Inflammatory macrophage treated with lipopolysaccharide for 4 hours (primary cell): ENCODE measurements around the gene DNAJB8.

Experiments
- DNase-seq: peaks from one replicate; pipeline ENCODE4 v3.0.0-alpha.2; 2020

DNAJB8 gene

GRCh38 chr3:128493570-128494366 is 27.1 kb upstream of the DNAJB8 start:
- DNase-seq = no peak

DNA sequence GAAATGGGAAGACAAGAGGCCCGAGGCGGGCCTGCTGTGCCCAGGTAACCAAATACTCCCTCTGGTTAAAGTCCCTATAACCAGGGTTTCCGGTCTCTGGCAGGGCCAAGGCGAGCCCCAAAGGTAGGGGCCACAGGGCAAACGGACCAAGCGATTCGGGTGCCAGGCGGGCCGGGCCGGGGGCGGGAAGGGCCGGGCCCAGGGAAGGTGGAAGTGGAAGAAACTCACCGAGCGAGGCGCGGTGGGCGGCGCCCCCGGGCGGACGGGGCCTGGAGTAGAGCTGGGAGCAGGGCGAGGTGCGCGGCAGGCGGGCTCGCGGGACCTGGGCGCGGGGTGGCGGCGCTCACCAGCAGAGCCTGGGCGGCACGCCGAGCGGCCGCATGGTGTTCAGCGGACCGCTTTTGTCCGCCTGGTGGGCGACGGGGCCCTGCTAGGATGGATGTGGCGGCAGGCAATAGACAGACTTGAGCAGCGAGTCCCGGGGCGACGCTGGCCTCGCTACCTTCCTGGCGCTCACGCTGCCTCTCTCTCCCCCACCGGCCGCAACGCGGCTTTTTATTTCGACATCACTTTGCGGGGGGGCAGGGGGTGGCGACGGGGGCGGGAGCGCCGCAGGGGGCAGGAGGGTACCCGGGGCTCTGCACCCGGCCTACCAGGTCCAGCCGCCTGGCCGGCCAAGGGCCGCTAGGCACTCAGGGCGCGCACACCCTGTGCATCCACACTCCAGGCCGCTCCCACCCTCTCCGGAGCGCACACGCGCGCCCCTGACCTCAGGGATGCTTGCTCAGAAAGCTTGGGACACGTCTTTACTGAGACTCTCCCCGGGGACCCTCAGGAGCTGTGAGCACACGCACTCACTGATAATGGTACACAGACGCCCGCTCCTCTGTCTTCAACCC is 26.2 kb upstream of the DNAJB8 start, which contains the start of gene GATA2:
Gene GATA2 (minus strand): TSS at position 531 of the 899 bp plus-strand sequence. CDS start 6,170 bp downstream, outside the sequence.
- DNase-seq = no peak

- DNase-seq = no peak
These were observed 25.4 kb upstream of the DNAJB8 start for GRCh38 chr3:128491941-128492670.

DNA sequence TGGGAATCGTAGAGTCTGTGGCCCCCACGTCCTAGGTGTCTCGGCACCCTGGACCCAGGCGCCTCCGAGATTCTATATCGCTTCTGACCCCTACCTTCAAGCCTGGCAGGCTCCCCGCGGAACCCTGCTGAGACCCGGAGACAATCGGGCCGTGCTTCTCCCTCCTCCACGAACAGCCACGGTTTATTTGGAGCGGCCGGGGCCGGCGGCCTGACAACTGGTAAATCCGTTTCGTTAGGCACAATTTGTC is 24.9 kb upstream of the DNAJB8 start:
- no peak for DNase-seq

DNA sequence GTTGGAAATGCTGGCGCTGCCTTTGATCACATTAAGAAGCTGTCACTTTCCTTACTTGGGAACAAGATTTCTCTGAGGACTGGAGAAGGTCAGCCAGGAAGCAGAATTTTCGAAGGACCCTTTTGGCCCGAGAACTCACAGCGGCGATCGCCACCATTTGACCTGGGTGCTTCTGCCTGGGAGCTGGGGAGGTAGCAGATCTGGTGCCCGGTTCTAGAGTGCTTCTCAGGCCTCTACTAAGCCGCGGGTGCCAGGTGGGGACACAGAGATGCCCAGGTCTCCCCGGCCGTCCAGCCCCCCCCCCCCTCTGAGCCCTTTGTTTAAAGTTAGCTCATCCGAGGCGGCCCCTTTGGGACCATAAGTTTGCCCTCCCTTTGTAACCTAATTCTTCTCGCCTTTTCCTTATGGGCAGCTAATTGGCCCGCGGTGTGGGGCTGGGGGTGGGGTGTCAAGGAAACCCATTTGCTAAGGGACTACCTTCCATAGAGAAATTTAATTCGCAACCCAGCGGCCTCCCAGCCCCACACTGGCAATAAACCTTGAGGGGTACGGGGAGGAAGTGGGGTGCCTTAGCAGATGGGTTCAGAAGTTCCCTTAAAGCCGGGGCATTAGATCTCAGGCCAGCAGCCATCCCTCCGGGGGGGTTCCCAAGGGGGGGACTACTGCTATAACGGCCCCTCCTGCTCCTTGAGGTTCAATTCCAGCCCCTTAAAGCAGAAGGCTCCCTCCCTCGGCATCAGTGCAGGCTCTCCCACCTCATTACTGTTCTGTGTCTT is 24.4 kb upstream of the DNAJB8 start:
- no peak for DNase-seq

DNA sequence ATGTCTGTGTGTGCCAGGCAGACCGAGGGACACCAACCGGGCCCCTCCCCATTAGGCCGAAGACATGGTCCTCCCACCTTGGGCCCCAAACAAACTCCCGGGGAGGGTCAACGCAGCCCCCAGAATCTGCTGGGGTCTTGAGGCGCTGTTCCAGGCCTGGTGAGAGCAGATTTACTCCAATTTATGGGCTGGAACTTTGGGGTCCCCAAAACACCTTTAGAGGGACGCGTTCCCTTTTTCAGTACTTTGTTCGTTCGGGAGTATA is 23.9 kb upstream of the DNAJB8 start:
- no peak for DNase-seq

GRCh38 chr3:128489927-128490649 is 23.4 kb upstream of the DNAJB8 start:
- DNase-seq = peak; percentile 27

DNA sequence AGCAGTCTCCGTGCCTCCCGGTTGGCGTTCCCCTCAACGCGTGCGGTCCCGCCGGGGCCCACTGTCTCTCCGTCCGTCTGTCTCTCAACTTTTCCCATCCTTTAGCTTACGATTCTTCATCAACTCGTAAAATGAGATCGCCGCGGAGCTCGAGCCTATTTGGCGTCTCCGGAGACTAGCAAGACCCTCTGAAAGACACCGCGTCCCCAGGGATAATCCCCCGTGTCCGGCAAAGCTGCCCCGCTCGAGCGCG is 22.9 kb upstream of the DNAJB8 start:
- no peak for DNase-seq

DNA sequence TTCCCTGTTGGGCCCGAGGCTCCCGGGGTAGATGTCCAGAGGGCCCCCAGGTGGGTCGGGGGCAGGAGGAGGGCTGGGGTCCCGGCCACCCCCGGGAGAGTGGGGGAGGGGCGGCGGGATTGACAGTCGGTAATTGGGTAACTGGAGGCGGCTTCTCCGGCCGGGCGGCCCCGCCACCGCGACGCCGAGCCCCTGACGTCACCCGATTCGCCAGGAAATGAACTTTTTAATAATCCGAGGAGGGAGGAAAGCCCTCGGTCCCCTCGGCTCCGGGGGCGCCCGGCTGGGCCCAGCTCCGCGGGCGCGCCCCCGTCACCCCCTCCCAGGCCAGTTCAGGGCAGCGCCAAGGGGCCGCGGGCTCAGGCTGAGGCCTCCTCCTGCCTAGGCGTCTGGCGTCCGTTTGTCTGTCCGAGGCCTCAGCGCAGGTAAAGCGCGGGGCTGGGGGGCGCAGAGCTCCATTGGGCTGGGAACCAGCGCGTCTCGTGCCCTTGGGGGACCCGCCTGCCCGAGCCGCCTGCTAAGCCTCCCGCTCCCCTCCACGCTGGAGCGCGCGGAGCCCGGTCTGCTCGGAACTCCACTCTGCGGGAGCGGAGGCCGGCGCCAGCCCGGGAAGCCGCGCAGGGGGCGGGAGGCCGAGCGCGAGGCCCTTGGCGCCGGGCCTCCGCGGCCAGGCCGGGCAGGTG is 22.4 kb upstream of the DNAJB8 start:
- DNase-seq = peak; percentile 30

- no peak for DNase-seq
These were observed 21.9 kb upstream of the DNAJB8 start for GRCh38 chr3:128488636-128488990.

DNA sequence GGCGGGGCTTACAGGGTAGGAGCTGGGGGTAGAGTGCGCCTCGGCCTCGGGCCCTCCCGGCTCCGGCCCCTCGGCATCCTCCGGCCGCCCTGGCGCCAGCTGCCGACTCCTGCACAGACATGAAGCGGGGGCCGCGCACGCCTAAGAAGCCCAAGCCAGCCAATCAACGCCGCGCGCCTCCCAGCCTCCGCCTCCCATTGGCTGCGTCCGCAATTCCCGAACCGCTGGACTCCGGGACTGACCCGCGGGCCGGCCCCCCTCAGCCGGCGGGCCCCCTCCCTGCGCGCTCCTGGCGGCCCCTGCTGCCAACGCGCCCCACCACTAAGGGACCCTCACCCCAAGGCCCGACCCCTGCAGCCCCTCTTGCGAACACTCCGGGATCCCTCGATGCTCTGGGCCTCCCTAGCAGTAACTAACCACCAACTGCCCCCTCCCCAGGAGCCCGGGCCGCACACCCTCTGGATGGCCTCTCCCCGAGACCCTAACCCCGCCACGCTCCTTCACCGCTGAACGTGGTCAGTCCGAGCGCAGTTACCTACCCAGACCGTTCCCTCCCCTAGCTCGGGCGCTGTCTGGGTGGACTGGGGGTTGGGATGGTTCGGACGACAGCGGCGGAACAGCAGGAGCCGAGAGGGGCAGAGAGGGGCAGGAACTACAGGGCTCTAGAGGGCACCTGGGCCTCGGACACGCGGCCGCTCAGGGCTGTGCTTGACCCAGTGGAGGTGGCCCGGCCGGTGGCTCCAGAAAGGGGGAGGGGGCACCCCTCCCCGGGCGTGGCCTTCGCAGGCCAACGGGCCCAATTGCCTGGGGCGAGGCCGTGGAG is 21.3 kb upstream of the DNAJB8 start:
- DNase-seq = peak; percentile 49

DNA sequence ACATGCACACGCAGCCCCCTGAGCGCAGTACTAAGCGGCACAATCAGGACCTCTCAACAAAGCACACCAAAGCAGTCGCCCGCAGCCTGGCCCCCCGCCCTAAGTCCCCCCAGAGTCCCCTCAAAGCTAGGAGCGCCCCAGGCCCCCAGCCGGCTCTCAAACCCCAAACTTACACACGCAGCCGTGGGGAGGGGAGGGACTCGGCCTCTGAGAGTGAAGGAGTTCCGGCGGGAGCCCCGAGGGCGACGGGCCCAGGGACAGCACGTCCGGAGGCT is 20.8 kb upstream of the DNAJB8 start:
- DNase-seq = no peak

DNA sequence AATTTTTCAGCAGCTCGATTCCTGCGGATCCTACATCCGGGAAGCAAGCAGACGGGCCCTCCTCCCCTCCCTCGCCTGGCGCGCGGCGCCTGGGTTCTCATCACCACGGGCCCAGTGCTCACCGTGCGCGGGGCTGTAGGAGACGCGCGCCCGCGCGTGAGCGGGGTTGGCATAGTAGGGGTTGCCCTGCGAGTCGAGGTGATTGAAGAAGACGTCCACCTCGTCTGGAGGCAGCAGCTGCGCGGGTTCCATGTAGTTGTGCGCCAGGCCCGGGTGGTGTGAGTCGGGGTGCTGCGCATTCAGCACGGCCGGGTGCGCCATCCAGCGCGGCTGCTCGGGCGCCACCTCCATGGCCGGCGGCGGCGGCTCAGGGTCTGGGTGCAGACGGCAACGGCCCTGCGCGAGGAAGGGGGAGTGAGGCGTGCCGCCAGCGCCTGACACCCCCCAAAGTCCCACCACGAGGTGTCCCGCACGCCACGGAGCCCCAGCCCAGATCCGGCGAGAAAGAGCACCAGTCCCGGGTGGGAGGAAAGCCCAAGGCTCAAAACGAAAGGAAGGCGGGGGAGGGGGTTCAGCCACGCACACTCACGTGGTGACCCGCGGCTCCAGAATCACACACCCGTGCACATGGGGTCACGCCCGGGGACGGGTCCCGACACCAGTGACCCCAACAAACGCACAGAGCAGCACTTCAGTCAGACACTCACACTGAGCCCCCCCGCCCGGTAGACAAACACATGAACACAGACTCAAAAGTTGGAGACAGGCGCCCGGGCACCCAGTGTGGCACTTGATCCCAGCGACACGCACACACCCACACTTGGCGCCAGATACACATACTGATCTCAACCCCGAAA is 20.2 kb upstream of the DNAJB8 start:
- no peak for DNase-seq

GRCh38 chr3:128486205-128486628 is 19.5 kb upstream of the DNAJB8 start:
- DNase-seq = no peak

DNA sequence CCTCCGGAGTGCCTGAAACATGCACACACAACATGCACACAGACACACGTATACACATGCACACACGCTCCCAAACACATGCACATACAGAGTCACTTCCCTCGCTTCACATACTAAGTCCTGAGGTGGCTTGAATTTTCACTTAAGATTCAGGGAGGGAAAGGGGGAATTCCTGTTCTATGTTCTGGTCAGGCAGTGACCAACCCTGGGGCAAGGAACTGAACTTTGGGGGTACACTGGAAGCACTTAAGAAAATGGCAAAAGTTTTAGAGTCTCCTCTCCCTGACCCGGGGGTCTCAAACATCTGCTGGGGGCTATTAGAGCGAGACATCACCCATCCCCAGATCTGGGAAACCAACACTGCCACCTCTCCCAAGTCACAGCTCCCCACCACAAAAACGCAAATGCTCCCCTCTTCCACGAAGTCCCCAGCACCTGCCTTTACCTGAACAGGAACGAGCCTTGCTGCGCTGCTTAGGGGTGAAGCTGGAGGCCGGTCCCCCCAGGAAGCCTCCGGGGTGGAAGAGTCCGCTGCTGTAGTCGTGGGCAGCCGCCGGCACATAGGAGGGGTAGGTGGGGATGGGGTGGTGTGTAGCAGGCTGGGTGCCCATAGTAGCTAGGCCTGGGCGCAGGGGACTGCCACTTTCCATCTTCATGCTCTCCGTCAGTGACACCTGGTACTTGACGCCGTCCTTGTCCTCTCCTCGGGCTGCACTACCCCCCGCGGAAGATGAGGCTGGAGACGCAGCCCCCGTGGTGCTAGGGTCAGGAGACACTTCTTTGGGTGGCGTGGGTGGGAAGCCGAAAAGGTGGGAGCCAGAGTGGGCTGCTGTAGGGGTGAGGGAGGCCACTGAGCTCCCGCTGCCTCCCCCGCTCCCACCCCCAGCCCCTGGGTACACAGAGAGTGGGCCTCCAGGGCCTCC is 18.9 kb upstream of the DNAJB8 start:
- DNase-seq = no peak

DNA sequence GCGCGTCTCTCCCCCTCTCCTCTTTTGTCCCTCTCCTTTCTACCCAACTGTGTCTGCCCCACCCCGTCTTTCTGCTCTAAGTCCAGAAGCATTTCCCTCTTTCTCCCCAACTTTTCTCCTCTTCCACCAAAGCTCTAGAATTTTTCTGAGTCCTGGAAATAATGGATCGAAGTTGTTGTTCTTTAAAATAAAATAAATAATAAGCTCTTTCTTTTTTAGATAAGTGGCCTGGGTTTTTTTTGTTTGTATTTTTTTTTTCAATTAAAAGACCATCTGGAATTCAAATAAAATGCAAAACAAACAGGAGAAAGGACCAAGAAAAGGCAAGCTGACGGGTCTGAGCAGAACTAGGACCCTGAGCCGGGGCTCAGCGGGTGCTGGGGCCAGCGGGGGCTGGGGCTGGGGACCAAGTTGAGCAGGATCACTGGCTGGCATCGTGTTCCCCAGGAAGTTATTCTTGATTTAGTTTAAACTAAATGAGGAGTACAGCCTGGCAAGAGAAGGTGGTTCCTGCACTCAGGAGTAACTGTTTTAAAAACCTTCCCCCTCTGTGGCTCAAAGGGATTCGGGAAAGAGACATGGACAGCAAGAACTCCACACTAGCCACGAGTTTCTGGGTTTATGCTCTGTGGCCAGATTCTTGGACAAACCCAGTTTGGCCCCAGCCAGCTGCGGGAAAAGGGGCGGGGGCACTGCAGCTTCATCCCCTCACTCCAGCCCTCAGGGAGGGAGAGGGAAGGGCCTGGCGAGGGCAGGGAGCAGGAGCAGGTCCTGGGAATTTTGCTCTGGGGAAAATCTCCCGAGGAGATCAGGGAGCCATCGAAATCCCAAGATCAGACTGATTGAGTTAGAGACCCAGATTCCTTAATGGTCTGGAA is 18.0 kb upstream of the DNAJB8 start:
- DNase-seq = no peak

- no peak for DNase-seq
These were observed 17.1 kb upstream of the DNAJB8 start for GRCh38 chr3:128483657-128484403.
